ENCODE data around the gene WWOX.

Gene WWOX

GRCh38 chr16:78060295-78060694 lies 39.2 kb upstream of the WWOX start:
- no peaks in the 10 kb centered on the region for H3K27me3 ChIP-seq (ENCODE audit: insufficient read depth, low read depth)
- no peak overlapping the region for H3K4me3 ChIP-seq (IDR thresholded peaks at IDR 0.05; ENCODE audit: insufficient read depth, low read depth, low read length)
- H3K27ac ChIP-seq = no peak overlapping the region
- no peaks in the 10 kb centered on the region for H4K20me1 ChIP-seq (ENCODE audit: insufficient read depth)
- H3K4me2 ChIP-seq = no peak overlapping the region
- no peaks in the 10 kb centered on the region for H3K4me1 ChIP-seq (ENCODE audit: low read depth, poor library complexity, severe bottlenecking)
- TF ChIP-seq CTCF (conservative IDR thresholded peaks at IDR 0.05; ENCODE audit: low read depth, low read length) = 0 out of 2 replicates have a peak, but pooled peaks have one; percentile 11
- no peaks in the 10 kb centered on the region for H3K79me2 ChIP-seq (ENCODE audit: insufficient read depth, low read depth)
- H2AFZ ChIP-seq (ENCODE audit: low read depth) = no peak overlapping the region
- H3K9ac ChIP-seq = no peak overlapping the region
- H3K36me3 ChIP-seq (ENCODE audit: insufficient read depth) = no peaks in the 10 kb centered on the region

GRCh38 chr16:78060809-78061208 lies 38.6 kb upstream of the WWOX start:
- H3K9ac ChIP-seq = no peak overlapping the region
- H3K4me2 ChIP-seq = no peak overlapping the region
- no peaks in the 10 kb centered on the region for H3K27me3 ChIP-seq (ENCODE audit: insufficient read depth, low read depth)
- no peak overlapping the region for H3K27ac ChIP-seq
- no peaks in the 10 kb centered on the region for H3K4me1 ChIP-seq (ENCODE audit: low read depth, poor library complexity, severe bottlenecking)
- H3K4me3 ChIP-seq (IDR thresholded peaks at IDR 0.05; ENCODE audit: insufficient read depth, low read depth, low read length) = no peak overlapping the region
- TF ChIP-seq CTCF (conservative IDR thresholded peaks at IDR 0.05; ENCODE audit: low read depth, low read length) = no peak
- no peaks in the 10 kb centered on the region for H3K36me3 ChIP-seq (ENCODE audit: insufficient read depth)
- H3K79me2 ChIP-seq (ENCODE audit: insufficient read depth, low read depth) = no peaks in the 10 kb centered on the region
- no peak overlapping the region for H2AFZ ChIP-seq (ENCODE audit: low read depth)
- no peaks in the 10 kb centered on the region for H4K20me1 ChIP-seq (ENCODE audit: insufficient read depth)

- Histone ChIP-seq H4K20me1 (ENCODE audit: insufficient read depth) (no peaks in the 10 kb centered on the region), H3K4me2 (no peak overlapping the region), H3K27me3 (ENCODE audit: insufficient read depth, low read depth) (no peaks in the 10 kb centered on the region), H3K4me3 (IDR thresholded peaks at IDR 0.05; ENCODE audit: insufficient read depth, low read depth, low read length) (no peak overlapping the region), H3K36me3 (ENCODE audit: insufficient read depth) (no peaks in the 10 kb centered on the region), H3K4me1 (ENCODE audit: low read depth, poor library complexity, severe bottlenecking) (no peaks in the 10 kb centered on the region), H2AFZ (ENCODE audit: low read depth) (no peak overlapping the region), H3K9ac (no peak overlapping the region), H3K79me2 (ENCODE audit: insufficient read depth, low read depth) (no peaks in the 10 kb centered on the region), H3K27ac (no peak overlapping the region)
- TF ChIP-seq CTCF (conservative IDR thresholded peaks at IDR 0.05; ENCODE audit: low read depth, low read length) = no peak
These were observed 34.1 kb upstream of the WWOX start for GRCh38 chr16:78065319-78065718.

DNA sequence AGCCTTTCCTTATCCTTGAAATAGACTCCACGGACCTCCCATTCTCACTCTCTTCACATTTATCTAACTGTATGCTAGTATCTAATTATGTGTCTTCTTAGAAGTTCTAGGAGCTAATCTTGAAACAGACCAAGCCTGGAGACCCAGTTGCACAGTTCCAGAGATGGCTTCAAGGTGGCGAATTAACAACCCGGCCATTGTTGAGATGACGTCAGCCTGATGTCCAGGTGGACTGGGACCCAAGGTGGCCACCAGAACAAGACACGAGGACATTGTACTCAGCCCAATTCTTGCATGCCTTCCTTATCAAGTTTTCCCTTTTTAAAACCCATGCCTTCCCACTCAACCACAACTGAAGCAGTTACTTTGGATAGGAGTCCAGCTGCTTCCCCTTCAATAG lies 29.5 kb upstream of the WWOX start:
- Histone ChIP-seq H3K79me2 (ENCODE audit: insufficient read depth, low read depth) (no peaks in the 10 kb centered on the region), H4K20me1 (ENCODE audit: insufficient read depth) (no peaks in the 10 kb centered on the region), H3K27me3 (ENCODE audit: insufficient read depth, low read depth) (no peaks in the 10 kb centered on the region), H3K4me2 (no peak overlapping the region), H3K36me3 (ENCODE audit: insufficient read depth) (no peaks in the 10 kb centered on the region), H3K4me3 (IDR thresholded peaks at IDR 0.05; ENCODE audit: insufficient read depth, low read depth, low read length) (no peak overlapping the region), H3K9ac (no peak overlapping the region), H3K4me1 (ENCODE audit: low read depth, poor library complexity, severe bottlenecking) (no peaks in the 10 kb centered on the region), H2AFZ (ENCODE audit: low read depth) (no peak overlapping the region), H3K27ac (no peak overlapping the region)
- TF ChIP-seq CTCF (conservative IDR thresholded peaks at IDR 0.05; ENCODE audit: low read depth, low read length) = no peak

All from KMS-11 (cell line).